HCT116 (cell line): ENCODE data around the gene LDLRAD4.

Experiments used
- CTCF ChIP-seq, 3 experiments: fragments of 200-600 bp in 1 of 3; sonication (generic) in 1 of 3; IDR thresholded peaks in 2 of 3; conservative IDR thresholded peaks in 1 of 3; 2 replicates each; pipeline ENCODE4 v1.5.1; 2012 to 2017; ENCODE audit warnings: low read depth in 2 of 3, low read length in 2 of 3, antibody characterized with exemption in 1 of 3, borderline replicate concordance in 1 of 3, control low read depth in 1 of 3, mild to moderate bottlenecking in 1 of 3, mixed read lengths in 1 of 3, mixed run types in 1 of 3, moderate library complexity in 1 of 3; ENCODE audit not compliant: insufficient read depth in 1 of 3
- RAD21 ChIP-seq: IDR thresholded peaks from 2 replicates; pipeline ENCODE4 v1.6.1; 2012; ENCODE audit warnings: low read depth, mild to moderate bottlenecking
- TCF7L2 ChIP-seq: IDR thresholded peaks from 2 replicates; pipeline ENCODE4 v1.7.0; 2011; ENCODE audit warnings: borderline replicate concordance, inconsistent platforms; ENCODE audit not compliant: insufficient read depth, insufficient read length; ENCODE audit errors: extremely low read depth

- TF ChIP-seq TCF7L2 (no peak), RAD21 (no peak), CTCF (IDR thresholded peaks at IDR 0.05 in 2 of 3, conservative IDR thresholded peaks at IDR 0.05 in 1 of 3; ENCODE audit: borderline replicate concordance in 1 of 3, insufficient read depth in 1 of 3, low read depth in 2 of 3, low read length in 2 of 3) (no peak)
Observed at GRCh38 chr18:13510594-13510993, 292.0 kb downstream of the LDLRAD4 start.
